CD4-positive, alpha-beta T cell treated with Interleukin-10 for 1 hour (primary cell): ENCODE measurements around the gene GLRX5.
"Not testable (repeated sequence)": the region's sequence is repeated elsewhere in the genome, so short reads cannot be mapped to it uniquely, and the experiment has no call there.

Source experiments
- DNase-seq: peaks from one replicate; pipeline ENCODE4 v3.0.0-alpha.2; 2020

Gene GLRX5

GRCh38 chr14:95562892-95563685 is 28.2 kb downstream of the GLRX5 start:
- DNase-seq, result no peak

GRCh38 chr14:95564060-95564459 is 29.2 kb downstream of the GLRX5 start:
- no peak for DNase-seq

DNA sequence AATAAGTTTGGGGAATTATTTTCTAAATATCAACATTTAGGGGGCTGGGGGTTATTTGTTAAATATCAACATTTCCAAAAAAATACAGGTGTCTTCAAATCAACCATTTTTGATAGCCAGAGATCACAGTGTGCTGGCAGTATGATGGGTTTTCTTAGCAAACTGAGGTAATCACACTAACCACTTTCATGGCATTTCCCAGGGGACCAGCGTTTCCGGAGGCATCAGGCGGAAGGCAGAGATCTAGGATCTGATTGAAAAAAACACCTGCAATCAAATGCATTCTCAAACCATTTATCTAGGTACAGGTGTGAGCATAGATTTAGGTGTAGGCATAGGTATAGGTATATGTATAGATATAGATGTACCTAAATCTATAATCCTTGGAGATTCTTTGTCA is 34.6 kb downstream of the GLRX5 start:
- DNase-seq, result no peak

DNA sequence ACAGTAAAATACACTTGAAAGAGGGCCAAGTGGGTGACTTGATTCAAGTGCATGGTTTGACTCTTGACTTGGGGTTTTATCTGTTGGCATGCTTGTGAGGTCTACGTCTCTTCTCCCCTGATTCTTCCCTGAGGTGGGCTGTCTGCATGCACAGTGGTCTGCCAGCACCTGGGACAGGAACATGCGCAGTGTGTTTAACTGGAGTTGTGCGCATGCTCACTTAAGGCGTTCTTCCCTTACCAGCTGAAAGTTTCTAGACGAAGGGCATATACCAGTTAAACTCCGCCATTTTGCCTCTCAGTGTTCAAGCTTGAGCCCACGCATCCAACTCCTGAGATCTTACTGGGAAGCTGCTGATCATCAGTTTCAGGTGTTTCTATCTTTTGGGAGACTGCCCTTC is 38.5 kb downstream of the GLRX5 start:
- no peak for DNase-seq

GRCh38 chr14:95575840-95576473 is 41.1 kb downstream of the GLRX5 start:
- DNase-seq, result no peak

- DNase-seq, result no peak
Measured at GRCh38 chr14:95577067-95577800, 42.4 kb downstream of the GLRX5 start.

DNA sequence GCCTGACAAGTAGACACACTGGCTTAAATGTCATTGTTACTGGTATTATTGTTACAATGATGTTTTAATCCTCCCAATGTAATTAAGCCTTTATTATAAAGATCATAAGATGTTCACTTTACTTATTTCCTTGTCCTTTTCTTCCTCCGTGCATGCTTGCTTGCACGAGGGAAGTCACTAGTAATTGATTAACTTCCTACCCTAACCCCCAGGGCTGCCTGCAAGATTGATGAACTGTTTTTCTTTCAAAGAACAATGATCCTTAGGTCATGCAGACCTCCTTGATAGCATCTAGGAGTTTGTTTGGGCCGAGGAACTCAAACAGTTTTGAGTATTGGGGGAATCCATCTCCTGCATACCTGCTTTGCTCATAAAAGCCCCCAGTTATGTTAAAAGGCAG is 43.0 kb downstream of the GLRX5 start:
- no peak for DNase-seq

- DNase-seq, result not testable (repeated sequence)
Measured at GRCh38 chr14:95583836-95584617, 49.2 kb downstream of the GLRX5 start.

- no peak for DNase-seq
Measured at GRCh38 chr14:95585953-95586620, 51.2 kb downstream of the GLRX5 start.

DNA sequence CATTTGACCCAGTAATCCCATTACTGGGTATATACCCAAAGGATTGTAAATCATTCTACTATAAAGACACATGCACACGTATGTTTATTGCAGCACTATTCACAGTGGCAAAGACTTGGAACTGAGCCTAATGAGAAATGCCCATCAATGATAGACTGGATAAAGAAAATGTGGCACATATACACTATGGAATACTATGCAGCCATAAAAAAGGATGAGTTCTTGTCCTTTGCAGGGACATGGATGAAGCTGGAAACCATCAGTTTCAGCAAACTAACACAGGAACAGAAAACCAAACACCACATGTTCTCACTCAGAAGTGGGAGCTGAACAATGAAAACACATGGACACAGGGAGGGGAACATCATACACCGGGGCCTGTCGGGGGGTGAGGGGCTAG is 56.3 kb downstream of the GLRX5 start:
- not testable (repeated sequence) for DNase-seq
